ENCODE data around the gene FAM50A. TPM values are rescaled to one million over a fixed set of nuclear protein-coding genes. Genes with fewer than 3 reads are reported as not detected.

The FAM50A gene
- total RNA-seq, 2 experiments from 2014 or later, result 59.2 to 70.3 TPM

GRCh38 chrX:154450312-154450711 is 6.4 kb downstream of the FAM50A start:
- POLR2A ChIA-PET, result no interaction called here
- H3K27ac Mint-ChIP-seq, result no peak overlapping the region
- DNase-seq (no peak), ATAC-seq (ENCODE audit: low read depth) (no peak)
- no peaks in the 10 kb centered on the region for H3K27me3 Mint-ChIP-seq
- no peaks in the 10 kb centered on the region for H3K4me1 Mint-ChIP-seq
- H3K4me3 Mint-ChIP-seq, result no peak overlapping the region
- peaks cover 5% of the 10 kb centered on the region for H3K36me3 Mint-ChIP-seq
- H3K9me3 Mint-ChIP-seq, result no peaks in the 10 kb centered on the region

- Mint-ChIP-seq H3K4me3 (no peak overlapping the region), H3K27me3 (no peaks in the 10 kb centered on the region), H3K9me3 (no peaks in the 10 kb centered on the region), H3K36me3 (peaks cover 3% of the 10 kb centered on the region), H3K27ac (no peak overlapping the region), H3K4me1 (peaks cover 3% of the 10 kb centered on the region)
- ATAC-seq (ENCODE audit: low read depth) (no peak), DNase-seq (no peak)
- POLR2A ChIA-PET, result no interaction called here
Measured at GRCh38 chrX:154452823-154453222, 8.9 kb downstream of the FAM50A start.

DNA sequence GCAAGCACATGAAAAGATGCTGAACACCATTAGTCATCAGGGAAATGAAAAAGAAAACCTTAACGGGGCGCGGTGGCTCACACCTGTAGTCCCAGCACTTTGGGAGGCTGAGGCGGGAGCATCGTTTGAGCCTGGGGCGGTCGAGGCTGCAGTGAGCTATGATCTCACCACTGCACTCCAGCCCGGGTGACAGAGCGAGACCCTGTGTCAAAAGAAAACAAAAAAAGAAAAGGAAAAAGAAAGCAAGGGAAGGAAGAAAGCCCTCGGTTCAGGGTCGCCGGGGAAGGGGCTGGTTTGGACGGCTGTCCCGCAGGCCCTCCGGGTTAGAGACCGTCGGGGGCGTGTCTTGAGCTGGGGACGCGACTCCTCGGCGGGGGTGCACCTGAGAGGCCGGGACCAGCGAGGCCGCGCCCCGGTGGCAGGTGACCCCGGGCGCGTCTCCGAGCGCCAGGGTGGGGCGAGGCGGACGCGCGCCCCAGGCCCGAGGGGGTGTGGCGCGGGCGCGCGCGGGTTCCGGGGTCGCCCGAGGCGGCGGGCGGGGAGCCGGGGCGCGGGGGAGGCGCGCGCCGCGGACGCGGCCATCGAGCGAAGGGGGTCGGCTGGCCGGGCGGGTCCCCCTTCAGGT is 13.7 kb downstream of the FAM50A start:
- Mint-ChIP-seq H3K4me3 (peak overlapping the region; percentile 98), H3K27me3 (no peaks in the 10 kb centered on the region), H3K36me3 (peaks cover 3% of the 10 kb centered on the region), H3K9me3 (no peaks in the 10 kb centered on the region), H3K27ac (peak overlapping the region; percentile 98), H3K4me1 (peaks cover 8% of the 10 kb centered on the region)
- ATAC-seq (ENCODE audit: low read depth), result peak; percentile 67
- peak; percentile 83 for DNase-seq
- POLR2A ChIA-PET, result interaction anchor here (1.1 to 2.9 kb wide), 3 partner anchors 32 to 59 kb away, joined by 3 to 18 read pairs (median 6); partner anchors contain the start of genes RPL10 and TAFAZZIN

DNA sequence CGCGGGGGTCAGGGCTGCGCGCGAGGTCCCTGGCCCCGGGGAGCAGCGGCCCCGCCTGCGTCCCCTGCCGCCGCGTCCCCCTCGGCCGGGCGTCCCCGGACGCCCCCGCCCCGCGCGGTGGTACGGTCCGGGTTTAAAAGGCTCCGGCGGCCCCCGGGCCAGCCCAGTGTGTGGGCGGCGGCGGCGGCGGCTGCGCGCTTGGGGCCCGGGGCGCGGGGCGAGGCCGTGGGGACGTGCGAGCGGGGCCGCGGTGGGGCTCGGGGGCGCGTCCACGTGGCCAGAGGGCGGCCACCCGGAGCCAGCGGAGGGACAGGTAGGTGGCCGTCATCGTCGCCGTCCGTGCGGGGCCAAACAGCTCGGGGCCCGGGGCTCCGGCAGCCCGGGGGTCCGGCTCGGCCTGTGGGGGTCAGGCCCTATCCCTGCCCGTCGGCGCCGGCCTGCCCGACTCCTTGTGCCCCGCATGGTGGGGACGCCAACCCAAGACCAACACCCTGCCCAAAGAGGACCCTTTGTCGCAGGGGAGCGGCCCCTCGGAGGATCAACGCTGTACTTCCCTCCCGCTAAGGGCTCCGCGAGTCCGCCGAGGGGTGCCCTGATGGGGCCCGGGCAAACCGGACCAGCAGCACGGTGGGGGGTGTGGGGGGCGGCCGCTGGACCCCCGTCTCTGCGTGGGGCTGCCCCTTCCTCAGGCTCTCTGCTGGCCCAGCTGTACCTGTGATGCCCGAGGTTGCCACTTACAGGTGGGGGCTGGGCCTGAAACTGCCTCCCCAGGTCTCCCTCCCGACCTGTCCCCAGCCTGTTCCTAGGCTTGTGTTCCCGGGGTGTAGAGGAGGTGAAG is 14.4 kb downstream of the FAM50A start, which contains the start of gene PLXNA3:
PLXNA3 (plus strand) TSS at position 166 of the 838 bp plus-strand sequence. CDS start 1,903 bp downstream, outside the sequence.
- peaks cover 8% of the 10 kb centered on the region for H3K4me1 Mint-ChIP-seq
- POLR2A ChIA-PET, result interaction anchor here (0.8 to 2.9 kb wide), 8 partner anchors 13 to 69 kb away, joined by 3 to 18 read pairs (median 4); partner anchors contain the start of genes ATP6AP1, RPL10, SLC10A3 and TAFAZZIN
- peak within 1 kb of the TSS; percentile 98 for H3K4me3 Mint-ChIP-seq
- H3K36me3 Mint-ChIP-seq, result peaks cover 3% of the 10 kb centered on the region
- no peaks in the 10 kb centered on the region for H3K9me3 Mint-ChIP-seq
- peak; percentile 71 for ATAC-seq (ENCODE audit: low read depth)
- DNase-seq, result peak; percentile 83
- peak within 1 kb of the TSS; percentile 98 for H3K27ac Mint-ChIP-seq
- no peaks in the 10 kb centered on the region for H3K27me3 Mint-ChIP-seq

DNA sequence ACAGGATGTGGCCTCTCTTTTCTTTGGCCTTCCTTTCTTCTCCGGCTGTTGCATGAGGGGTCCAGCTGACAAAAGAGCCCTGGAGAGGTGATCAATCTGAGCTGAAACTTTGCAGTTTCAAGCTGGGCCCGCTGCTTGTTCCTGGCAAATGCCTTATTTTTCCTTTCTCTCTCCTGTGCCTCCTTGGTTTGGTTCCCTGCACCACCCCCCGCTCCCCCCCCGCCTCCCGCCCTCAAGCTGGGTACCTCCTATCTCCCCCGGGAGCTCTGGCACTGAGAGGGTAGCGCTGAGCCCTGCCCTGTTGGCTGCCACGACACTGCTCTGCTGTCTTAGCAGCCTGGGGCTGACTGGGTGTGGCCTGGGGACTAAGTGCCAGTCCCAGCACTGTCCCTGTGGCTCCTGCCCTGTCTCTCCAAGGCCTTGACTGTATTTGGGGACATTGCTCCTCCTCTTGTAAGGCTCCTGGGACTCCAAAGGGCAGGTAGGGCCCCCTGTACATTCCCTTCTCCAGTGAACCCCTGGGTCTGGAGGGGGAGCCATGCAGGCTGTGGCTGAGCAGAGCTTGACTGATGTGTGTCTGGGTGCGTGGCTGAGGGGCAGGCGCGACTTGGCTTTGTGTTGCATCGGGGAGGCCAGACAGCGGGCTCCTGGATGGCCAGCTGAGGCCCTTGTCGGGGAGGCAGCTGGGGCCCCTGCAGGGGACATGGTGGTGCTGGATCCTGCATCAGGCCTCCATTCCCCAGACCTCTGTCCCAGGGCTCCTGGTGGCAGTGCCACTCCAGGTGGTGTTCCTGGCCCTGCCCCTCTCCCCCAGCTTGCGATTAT is 15.2 kb downstream of the FAM50A start:
- ATAC-seq (ENCODE audit: low read depth) (peak; percentile 55), DNase-seq (no peak)
- peak overlapping the region; percentile 87 for H3K4me3 Mint-ChIP-seq
- peaks cover 3% of the 10 kb centered on the region for H3K36me3 Mint-ChIP-seq
- no peaks in the 10 kb centered on the region for H3K27me3 Mint-ChIP-seq
- peak overlapping the region; percentile 71 for H3K27ac Mint-ChIP-seq
- H3K4me1 Mint-ChIP-seq, result peaks cover 8% of the 10 kb centered on the region
- H3K9me3 Mint-ChIP-seq, result no peaks in the 10 kb centered on the region
- POLR2A ChIA-PET, result interaction anchor here (0.8 to 2.9 kb wide), 8 partner anchors 14 to 68 kb away, joined by 3 to 18 read pairs (median 4); partner anchors contain the start of genes ATP6AP1, RPL10, SLC10A3 and UBL4A

DNA sequence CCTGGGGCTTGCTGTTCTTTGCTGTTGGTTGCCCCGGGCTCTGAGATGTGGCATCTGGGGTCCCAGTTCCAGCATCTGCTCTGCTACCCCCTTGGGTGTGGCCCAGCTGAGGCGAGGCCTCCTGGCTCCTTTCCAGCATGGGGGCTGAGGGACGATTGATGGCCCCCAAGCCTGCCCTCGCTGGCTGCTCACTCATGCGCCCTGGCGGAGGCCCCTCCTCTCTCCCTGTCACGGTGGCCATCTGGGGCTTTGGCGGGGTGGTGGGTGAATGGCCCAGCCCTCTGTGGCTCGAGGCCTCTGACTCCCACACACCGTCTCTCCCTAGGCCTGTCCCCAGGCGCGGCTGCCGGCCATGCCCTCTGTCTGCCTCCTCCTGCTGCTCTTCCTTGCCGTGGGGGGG is 15.9 kb downstream of the FAM50A start:
- DNase-seq, result no peak
- no peaks in the 10 kb centered on the region for H3K36me3 Mint-ChIP-seq
- ATAC-seq (ENCODE audit: low read depth), result no peak
- no peaks in the 10 kb centered on the region for H3K27me3 Mint-ChIP-seq
- no peaks in the 10 kb centered on the region for H3K9me3 Mint-ChIP-seq
- peak overlapping the region; percentile 87 for H3K4me3 Mint-ChIP-seq
- peaks cover 8% of the 10 kb centered on the region for H3K4me1 Mint-ChIP-seq
- POLR2A ChIA-PET, result interaction anchor here (0.7 to 2.9 kb wide), 4 partner anchors 17 to 61 kb away, joined by 3 to 18 read pairs (median 8); partner anchors contain the start of genes RPL10 and SLC10A3
- H3K27ac Mint-ChIP-seq, result no peak overlapping the region

GRCh38 chrX:154460326-154460725 is 16.4 kb downstream of the FAM50A start:
- H3K9me3 Mint-ChIP-seq, result no peaks in the 10 kb centered on the region
- DNase-seq (no peak), ATAC-seq (ENCODE audit: low read depth) (no peak)
- H3K27ac Mint-ChIP-seq, result no peak overlapping the region
- no peaks in the 10 kb centered on the region for H3K36me3 Mint-ChIP-seq
- peaks cover 8% of the 10 kb centered on the region for H3K4me1 Mint-ChIP-seq
- no peaks in the 10 kb centered on the region for H3K27me3 Mint-ChIP-seq
- H3K4me3 Mint-ChIP-seq, result peak overlapping the region; percentile 40
- POLR2A ChIA-PET, result interaction anchor here (0.7 to 2.7 kb wide), 2 partner anchors 19 to 30 kb away, joined by 3 to 10 read pairs; partner anchors contain the start of gene SLC10A3

DNA sequence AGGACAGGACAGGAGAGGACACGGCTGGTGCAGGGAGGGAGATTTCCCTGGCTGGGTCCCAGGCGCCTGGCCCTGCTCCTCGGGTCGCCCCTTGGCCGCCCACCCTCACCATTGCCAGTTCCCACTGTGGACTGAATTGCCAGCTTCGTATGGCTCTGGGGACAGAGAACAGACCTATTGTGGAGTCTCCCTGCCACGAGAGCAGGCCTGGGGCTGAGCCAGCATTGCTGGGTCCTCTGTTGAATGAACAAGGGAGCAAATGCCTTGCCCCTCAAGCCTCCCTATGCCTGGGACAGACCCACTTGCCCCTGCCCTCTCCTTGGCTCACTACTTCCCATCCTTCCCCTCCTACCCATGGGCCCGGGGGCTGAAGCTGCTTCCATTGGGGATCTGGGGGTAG is 18.5 kb downstream of the FAM50A start:
- H3K9me3 Mint-ChIP-seq, result no peaks in the 10 kb centered on the region
- no peaks in the 10 kb centered on the region for H3K36me3 Mint-ChIP-seq
- peaks cover 6% of the 10 kb centered on the region for H3K4me1 Mint-ChIP-seq
- POLR2A ChIA-PET, result interaction anchor here (0.6 to 0.9 kb wide), 2 partner anchors 24 to 448 kb away, joined by 3 read pairs; partner anchors contain the start of gene UBL4A
- ATAC-seq (ENCODE audit: low read depth) (no peak), DNase-seq (no peak)
- H3K27ac Mint-ChIP-seq, result no peak overlapping the region
- no peaks in the 10 kb centered on the region for H3K27me3 Mint-ChIP-seq
- H3K4me3 Mint-ChIP-seq, result no peak overlapping the region

DNA sequence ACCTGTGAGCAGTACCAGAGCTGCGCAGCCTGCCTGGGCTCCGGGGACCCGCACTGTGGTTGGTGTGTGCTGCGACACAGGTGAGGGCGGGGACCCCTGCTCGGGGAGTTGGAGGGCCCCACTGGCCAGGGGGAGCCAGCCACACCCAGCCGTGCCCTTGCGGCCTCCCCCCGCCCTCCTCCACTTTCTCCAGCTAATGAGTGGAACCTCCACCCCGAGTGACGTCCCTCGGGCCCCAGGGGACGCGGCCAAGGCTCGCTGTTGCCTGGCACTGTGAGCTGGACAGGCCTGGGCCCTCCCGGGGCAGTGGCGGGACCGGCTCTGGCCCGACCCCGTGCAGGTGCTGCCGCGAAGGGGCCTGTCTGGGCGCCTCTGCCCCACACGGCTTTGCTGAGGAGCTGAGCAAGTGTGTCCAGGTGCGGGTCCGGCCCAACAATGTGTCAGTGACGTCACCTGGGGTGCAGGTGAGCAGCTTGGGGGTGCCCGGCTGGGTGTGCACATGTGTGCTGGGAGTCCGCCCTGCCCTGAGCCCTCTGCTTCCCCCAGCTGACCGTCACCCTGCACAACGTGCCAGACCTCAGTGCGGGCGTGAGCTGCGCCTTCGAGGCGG is 19.8 kb downstream of the FAM50A start:
- Mint-ChIP-seq H3K36me3 (no peaks in the 10 kb centered on the region), H3K9me3 (no peaks in the 10 kb centered on the region), H3K27ac (no peak overlapping the region), H3K4me3 (no peak overlapping the region), H3K4me1 (peaks cover 5% of the 10 kb centered on the region), H3K27me3 (no peaks in the 10 kb centered on the region)
- no peak for ATAC-seq (ENCODE audit: low read depth)
- DNase-seq, result no peak
- POLR2A ChIA-PET, result no interaction called here

DNA sequence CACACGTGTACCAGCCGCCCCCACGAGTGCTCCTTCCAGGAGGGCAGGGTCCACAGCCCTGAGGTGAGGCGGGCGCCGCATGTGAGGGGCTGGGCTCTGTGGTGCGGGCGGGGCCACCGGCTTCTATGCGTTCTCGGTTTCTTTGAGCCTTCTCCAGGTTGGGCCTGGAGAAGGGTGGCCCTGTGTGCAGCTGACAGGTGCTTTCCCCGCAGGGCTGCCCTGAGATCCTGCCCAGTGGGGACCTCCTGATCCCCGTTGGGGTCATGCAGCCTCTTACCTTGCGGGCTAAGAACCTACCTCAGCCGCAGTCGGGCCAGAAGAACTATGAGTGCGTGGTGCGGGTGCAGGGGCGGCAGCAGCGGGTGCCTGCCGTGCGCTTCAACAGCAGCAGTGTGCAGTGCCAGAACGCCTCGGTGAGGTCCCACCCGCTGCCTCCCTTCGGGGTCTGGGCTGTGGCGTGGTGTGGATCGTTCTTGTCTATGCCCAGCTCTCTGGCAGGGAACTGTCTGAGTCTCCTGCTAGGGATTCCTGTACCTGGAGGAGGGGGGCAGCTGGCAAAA is 20.9 kb downstream of the FAM50A start:
- DNase-seq (no peak), ATAC-seq (ENCODE audit: low read depth) (no peak)
- no peaks in the 10 kb centered on the region for H3K27me3 Mint-ChIP-seq
- H3K4me1 Mint-ChIP-seq, result peaks cover 5% of the 10 kb centered on the region
- no peak overlapping the region for H3K27ac Mint-ChIP-seq
- H3K36me3 Mint-ChIP-seq, result no peaks in the 10 kb centered on the region
- POLR2A ChIA-PET, result interaction anchor here (0.5 kb wide), 1 partner anchor 37 kb away, joined by 5 read pairs; no protein-coding TSS in a partner anchor
- no peaks in the 10 kb centered on the region for H3K9me3 Mint-ChIP-seq
- H3K4me3 Mint-ChIP-seq, result no peak overlapping the region

GRCh38 chrX:154465601-154466000 is 21.7 kb downstream of the FAM50A start:
- H3K4me3 Mint-ChIP-seq, result no peak overlapping the region
- H3K4me1 Mint-ChIP-seq, result peaks cover 5% of the 10 kb centered on the region
- POLR2A ChIA-PET, result no interaction called here
- H3K27ac Mint-ChIP-seq, result no peak overlapping the region
- no peaks in the 10 kb centered on the region for H3K27me3 Mint-ChIP-seq
- ATAC-seq (ENCODE audit: low read depth) (no peak), DNase-seq (no peak)
- H3K9me3 Mint-ChIP-seq, result no peaks in the 10 kb centered on the region
- H3K36me3 Mint-ChIP-seq, result no peaks in the 10 kb centered on the region

DNA sequence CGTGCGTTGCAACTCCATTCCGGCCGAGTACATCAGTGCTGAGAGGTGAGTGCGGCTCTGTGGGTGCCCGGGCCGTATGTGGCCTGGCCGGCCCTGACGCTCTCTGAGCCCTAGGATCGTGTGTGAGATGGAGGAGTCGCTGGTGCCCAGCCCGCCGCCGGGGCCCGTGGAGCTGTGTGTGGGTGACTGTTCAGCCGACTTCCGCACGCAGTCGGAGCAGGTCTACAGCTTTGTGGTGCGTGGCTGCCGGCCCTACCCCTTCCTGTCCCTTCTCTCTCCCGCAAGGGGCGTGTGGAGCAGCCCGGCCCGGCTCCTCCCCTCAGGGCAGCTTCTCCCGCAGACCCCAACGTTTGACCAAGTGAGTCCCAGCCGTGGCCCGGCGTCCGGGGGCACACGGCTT is 22.1 kb downstream of the FAM50A start:
- Mint-ChIP-seq H3K4me3 (no peak overlapping the region), H3K9me3 (no peaks in the 10 kb centered on the region), H3K27me3 (no peaks in the 10 kb centered on the region), H3K4me1 (peaks cover 4% of the 10 kb centered on the region), H3K36me3 (no peaks in the 10 kb centered on the region), H3K27ac (no peak overlapping the region)
- DNase-seq, result no peak
- POLR2A ChIA-PET, result no interaction called here
- no peak for ATAC-seq (ENCODE audit: low read depth)

All from activated naive CD8-positive, alpha-beta T cell treated with anti-CD3 and anti-CD28 coated beads, Interleukin-2, amount 10 ng/mL, durations not matched to agents 7 days and 5 days (primary cell).